GM21390 (cell line): Measurements from ENCODE around the gene B2M.
"Not testable (repeated sequence)": the region's sequence is repeated elsewhere in the genome, so short reads cannot be mapped to it uniquely, and the experiment has no call there.

Source experiments
- ATAC-seq: cut with Tn5 transposase; IDR thresholded peaks from one replicate; pipeline ENCODE4 v1.9.1; 2021; ENCODE audit not compliant: unreplicated experiment

B2M gene

DNA sequence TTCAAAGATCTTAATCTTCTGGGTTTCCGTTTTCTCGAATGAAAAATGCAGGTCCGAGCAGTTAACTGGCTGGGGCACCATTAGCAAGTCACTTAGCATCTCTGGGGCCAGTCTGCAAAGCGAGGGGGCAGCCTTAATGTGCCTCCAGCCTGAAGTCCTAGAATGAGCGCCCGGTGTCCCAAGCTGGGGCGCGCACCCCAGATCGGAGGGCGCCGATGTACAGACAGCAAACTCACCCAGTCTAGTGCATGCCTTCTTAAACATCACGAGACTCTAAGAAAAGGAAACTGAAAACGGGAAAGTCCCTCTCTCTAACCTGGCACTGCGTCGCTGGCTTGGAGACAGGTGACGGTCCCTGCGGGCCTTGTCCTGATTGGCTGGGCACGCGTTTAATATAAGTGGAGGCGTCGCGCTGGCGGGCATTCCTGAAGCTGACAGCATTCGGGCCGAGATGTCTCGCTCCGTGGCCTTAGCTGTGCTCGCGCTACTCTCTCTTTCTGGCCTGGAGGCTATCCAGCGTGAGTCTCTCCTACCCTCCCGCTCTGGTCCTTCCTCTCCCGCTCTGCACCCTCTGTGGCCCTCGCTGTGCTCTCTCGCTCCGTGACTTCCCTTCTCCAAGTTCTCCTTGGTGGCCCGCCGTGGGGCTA lies at the start of gene B2M, which contains the start of gene PATL2:
TSS of gene B2M (plus strand) at position 422 of the 647 bp plus-strand sequence. CDS start at position 452, 30 bp downstream.
TSS of gene PATL2 (minus strand) at position 228 of the 647 bp plus-strand sequence. CDS start 34,833 bp downstream, outside the sequence.
- peak; percentile 85 for ATAC-seq

DNA sequence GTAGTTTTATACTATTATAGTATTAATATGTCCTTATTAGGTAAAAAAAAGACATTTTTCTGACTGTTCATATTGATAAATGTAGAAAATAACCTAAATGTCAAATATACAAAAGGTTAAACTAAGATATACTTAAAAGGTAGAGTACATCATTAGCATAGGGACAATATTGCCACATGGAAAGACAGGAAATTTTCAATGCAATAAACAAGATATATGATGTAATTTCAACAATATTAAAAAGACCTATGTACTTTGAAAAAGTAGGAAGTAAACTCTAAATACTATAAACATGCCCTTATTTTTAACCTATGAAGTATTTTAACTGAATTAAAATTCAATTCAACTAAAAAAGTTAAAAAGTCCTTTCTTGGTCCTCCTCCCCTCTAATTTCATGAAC lies 49.7 kb upstream of the B2M start:
- ATAC-seq: no peak

GRCh38 chr15:44662478-44663409 lies 48.6 kb upstream of the B2M start:
- ATAC-seq: peak; percentile 45

DNA sequence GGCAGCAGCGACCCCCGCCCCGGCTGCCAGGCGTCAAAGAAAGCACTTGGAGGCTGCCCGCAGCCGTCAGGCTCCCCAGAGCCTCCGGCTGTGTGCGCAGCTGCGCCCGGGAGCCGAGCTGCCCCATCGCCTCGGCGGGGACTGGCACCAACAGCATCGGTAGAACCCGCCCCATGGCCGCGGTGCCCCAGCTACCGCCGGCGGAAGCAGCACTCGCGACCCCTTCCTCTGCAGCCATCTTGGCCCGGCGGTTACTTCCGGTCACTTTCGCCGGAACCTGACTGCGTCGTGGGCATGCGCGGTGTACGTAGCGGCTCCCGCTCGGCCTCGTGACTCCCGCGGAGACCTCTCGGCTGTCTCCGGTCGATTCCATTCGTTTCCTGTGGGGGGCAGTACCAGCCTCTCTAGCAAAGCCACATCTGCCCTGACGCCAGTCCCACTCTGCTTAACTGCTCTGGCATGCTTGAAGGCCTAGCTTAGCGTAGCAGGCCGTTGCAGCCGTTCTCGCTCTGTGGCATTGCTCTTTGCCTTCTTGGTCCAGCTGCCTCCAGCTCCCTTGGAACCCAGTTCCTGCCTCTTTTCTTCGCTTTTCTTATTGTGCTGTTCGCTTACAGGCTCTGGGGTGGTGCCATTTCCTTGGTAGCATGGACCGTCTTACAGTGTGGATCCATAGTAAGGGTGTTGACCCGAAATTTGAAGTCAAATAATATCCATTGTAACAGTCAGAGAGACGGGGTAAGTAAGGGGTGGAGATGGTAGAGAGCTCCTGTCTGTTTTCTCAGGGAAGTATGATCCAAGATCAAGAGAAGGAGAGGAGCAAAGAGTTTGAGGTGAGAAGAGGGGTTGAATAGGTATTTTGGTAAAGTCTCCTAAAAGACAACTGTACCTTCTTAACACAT lies 47.7 kb upstream of the B2M start, which contains the start of gene SPG11:
TSS of gene SPG11 (minus strand) at position 253 of the 899 bp plus-strand sequence. CDS start at position 238, 15 bp downstream.
- peak; percentile 73 for ATAC-seq

DNA sequence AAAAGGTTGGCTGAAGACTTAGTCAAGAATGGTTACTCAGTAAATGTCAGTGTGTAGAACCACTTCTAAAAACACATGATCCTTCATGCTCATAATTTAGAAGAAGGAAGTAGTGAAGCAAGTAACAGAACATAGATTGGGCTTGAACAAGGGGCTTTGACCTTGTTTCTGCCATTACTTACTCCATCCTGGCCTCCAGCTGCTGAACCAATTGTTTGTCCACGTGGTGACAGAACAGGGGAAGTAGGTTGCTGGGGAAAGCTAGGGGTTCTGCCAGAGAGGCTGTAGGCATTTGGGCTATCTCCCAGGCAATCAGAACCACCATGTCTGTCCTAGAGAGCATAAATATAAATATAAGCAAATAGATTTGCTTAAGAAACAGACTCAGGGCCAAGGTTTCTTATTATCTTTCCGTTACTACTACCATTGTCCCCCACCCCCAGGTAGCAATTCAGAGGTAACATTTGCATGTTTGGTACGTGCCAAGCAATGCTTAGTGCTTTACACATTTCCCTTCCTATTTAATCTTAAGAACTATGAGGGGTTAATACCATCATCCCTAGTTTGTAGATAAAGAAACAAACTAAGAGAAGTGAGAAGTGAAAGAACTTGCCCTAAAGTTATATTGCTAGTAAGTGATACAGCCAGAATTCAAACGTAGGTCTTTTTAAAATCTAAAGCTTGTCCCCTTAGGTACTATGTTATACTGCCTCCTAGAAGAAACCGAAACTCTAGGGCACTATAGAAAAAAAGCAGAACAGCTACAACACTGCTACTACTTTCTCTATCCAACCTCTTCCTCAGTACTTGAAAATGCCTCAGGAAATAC lies 44.9 kb upstream of the B2M start:
- no peak for ATAC-seq

DNA sequence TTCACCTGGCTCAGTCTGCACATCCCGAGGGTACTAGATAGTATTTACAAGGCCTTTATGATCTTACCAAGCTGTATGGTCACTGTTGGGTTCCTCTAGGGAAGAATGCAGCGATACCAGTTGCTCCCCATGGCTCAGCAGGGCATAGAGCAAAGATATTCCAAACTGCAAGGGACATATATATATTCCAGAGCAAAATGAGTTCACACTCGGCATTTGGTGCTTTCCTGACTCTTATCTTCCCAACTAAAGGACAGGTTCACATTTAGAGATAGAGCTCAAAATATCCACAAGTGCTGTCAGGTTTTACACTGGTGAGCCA lies 44.3 kb upstream of the B2M start:
- ATAC-seq: no peak

- ATAC-seq: no peak
Observed at GRCh38 chr15:44668921-44669320, 42.4 kb upstream of the B2M start.

DNA sequence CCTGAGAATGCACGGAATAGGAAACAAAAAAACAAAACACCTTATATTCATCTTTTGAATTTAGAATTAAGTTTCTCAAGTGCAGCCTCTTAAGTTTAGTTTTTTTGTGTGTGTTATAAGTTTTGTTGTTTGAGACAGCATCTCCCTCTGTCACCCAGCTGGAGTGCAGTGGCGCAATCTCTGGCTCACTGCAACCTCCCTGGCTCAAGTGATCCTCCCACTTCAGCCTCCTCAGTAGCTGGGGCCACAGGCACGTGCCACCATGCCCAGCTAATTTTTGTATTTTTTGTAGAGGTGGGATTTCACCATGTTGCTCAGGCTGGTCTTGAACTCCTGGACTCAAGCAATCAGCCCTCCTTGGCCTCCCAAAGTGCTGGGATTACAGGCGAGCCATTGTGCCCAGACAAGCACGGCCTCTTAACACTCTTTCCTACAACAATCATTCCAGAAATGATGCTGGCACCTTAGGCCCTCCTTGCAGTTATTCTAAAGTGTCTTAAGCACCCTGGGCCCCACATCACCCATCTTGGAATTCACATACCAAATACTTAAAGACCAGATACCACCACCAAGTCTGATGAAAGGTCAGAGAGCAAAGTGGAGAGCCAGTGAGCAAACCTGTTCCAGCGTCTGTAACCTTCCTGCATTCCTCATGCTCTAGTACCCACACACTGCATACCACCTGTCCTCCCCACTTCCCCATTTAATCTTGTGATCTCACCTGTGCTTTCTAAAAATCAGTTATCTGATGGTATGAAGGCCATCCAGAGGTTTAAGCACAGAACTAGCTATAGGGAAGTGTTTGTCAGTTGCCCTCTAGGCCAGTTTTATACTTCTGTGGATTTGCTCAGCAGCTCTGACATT lies 41.0 kb upstream of the B2M start:
- no peak for ATAC-seq

DNA sequence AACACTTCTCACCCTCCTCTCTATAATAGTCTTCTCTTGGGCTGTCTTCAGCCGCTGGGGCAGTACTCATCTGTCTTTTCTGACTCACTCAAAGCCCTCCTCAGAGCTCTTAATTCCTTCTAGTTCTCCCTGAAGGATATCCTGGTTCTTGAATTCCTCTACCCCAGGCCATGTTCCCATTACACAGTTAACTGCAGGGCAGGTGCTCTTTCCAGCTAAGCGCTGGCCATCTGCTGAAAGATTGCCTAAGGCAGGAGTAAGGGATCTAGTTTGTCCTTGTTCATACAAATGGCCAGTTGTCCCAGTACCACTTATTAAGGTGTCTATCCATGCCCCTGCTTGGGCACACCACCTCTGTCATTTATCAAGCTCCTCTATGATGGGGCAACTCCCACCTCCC lies 37.7 kb upstream of the B2M start:
- ATAC-seq: no peak

DNA sequence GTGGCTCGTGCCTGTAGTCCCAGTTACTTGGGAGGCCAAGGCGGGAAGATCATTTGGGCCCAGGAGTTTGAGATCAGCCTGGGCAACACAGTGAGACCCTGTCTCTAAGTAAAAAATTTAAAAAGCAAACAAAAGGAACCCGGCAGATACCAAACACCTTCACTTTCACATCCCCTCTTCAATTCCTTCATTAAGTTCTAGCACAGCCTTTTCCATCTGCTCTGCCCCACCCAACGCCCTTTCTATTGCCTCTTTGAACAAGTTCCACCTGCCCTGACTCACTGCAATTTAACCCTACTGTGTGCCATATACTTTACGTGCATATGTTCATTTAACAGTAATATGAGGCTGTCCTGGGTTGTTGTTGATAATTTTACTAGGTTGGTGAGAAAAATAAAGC lies 35.4 kb upstream of the B2M start:
- no peak for ATAC-seq

DNA sequence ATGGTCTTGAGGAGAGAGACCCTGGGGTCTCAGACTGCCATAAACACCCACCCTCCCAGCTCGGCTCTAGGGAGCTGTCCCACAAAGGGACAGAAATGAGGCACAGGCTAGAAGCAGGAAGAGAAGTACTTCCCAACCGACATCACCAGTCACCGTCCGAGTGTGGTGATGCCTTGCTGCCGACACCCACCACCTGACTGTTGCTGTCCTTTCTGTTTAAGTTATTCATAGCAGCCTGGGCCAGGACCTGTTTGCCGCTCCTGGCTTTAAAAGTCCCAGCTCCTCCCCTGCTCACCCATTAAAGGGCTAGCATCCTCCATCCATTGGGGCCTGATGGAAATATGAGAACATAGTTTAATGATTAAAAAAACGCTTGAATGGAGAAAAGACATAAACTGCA lies 34.6 kb upstream of the B2M start:
- ATAC-seq: no peak

DNA sequence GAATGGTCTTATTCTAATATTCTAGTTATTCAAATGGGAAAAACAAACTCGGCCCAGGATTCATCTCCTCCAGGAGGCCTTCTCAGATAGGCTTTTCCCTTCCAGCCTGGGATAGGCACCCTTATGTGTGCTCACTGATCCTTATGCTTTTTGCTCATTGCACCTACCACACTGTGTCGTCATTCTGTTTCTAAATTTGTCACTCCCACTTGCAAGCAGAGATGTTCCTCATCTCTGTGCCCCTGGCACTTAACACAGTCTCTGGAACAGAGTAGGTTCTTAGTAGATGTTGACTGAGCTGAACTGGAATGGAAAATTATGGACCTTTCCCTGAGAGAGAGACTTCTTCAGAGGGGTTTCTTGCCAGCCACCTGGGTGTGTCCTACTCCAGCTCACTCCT lies 29.1 kb upstream of the B2M start:
- no peak for ATAC-seq

DNA sequence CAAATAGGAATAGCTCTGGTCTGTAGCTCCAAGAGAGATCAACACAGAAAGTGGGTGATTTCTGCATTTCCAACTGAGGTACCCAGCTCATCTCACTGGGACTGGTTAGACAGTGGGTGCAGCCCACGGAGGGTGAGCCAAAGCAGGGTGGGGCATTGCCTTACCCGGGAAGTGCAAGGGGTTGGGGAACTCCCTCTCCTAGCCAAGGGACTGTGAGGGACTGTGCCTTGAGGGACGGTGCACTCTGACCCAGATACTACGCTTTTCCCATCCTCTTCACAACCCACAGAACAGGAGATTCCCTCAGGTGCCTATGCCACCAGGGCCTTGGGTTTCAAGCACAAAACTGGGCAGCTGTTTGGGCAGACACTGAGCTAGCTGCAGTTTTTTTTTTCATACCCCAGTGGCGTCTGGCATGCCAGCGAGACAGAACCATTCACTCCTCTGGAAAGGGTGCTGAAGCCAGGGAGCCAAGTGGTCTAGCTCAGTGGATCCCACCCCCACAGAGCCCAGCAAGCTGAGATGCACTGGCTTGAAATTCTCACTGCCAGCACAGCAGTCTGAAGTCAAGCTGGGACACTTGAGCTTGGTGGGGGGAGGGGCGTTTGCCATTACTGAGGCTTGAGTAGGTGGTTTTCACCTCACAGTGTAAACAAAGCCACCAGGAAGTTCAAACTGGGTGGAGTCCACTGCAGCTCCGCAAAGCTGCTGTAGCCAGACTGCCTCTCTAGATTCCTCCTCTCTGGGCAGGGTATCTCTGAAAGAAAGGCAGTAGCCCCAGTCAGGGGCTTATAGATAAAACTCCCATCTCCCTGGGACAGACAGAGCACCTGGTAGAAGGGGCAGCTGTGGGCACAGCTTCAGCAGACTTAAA lies 28.3 kb upstream of the B2M start:
- ATAC-seq: not testable (repeated sequence)

DNA sequence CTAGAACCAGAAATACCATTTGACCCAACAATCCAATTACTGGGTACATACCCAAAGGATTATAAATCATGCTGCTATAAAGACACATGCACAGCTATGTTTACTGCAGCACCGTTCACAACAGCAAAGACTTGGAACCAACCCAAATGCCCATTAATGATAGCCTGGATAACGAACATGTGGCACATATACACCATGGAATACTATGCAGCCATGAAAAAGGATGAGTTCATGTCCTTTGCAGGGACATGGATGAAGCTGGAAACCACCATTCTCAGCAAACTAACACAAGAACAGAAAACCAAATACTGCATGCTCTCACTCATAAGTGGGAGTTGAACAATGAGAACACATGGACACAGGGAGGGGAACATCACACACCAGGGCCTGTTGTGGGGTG lies 22.0 kb upstream of the B2M start:
- not testable (repeated sequence) for ATAC-seq

- ATAC-seq: not testable (repeated sequence)
Observed at GRCh38 chr15:44690245-44690644, 21.1 kb upstream of the B2M start.

- ATAC-seq: no peak
Observed at GRCh38 chr15:44692659-44693058, 18.7 kb upstream of the B2M start.

GRCh38 chr15:44694416-44694815 lies 16.9 kb upstream of the B2M start:
- no peak for ATAC-seq

GRCh38 chr15:44695294-44695693 lies 16.0 kb upstream of the B2M start:
- ATAC-seq: no peak
